ENCODE results near the gene CSRP1. TPM values are rescaled to one million over a fixed set of nuclear protein-coding genes. Genes with fewer than 3 reads are reported as not detected.

Gene CSRP1
- total RNA-seq, 2 experiments from 2014 or later: 55.3 to 56.2 TPM

DNA sequence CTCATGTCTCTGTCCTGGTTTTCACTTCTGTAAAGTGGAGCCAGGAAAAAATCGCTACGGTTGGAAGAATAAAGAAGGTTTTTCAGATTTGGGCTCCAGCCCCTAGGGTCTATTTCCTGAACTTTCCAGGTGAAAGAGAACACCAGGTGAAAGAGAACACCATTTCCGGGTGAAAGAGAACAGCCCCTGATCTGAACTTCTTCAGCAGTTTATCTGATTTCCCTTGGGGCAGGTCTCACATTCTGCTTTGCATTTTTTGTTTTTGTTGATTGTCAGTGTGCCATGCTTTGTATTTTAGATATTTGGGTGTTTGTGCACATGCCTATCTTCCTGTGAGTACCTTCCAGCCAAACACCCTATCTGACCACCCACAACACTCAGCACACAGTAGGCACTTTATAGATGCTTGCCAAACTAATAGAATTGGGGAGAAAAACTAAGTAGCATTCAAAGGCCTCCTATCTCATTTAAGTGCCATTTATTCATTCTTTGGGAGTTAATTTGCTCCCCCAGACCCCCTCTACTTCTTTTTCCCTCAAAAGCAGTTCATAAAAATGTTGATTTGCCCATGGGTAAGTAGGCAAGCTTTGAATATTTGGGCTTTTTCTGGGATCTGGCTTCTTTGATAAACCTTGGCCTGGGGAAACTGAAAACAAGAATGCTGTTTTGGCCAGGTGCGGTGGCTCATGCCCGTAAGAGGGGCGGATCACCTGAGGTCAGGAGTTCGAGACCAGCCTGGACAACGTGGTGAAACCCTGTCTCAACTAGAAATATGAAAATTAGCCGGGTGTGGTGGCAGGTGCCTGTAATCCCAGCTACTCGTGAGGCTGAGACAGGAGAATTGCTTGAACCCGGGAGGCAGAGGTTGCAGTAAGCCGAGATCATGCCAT lies 34.2 kb upstream of the CSRP1 start:
- TF ChIP-seq CTCF (IDR thresholded peaks at IDR 0.05): no peak
- DNase-seq: no peak
- ChIA-PET CTCF (interaction anchor here (1.6 kb wide), 1 partner anchor 28 kb away, joined by 6 read pairs; no protein-coding TSS in a partner anchor), POLR2A (no interaction called here)
- H3K27me3 Mint-ChIP-seq: peaks cover 54% of the 10 kb centered on the region
- no peaks in the 10 kb centered on the region for H3K9me3 Mint-ChIP-seq
- peaks cover 7% of the 10 kb centered on the region for H3K4me1 Mint-ChIP-seq (ENCODE audit: low read depth)
- no peaks in the 10 kb centered on the region for H3K36me3 Mint-ChIP-seq (ENCODE audit: low read depth)
- intact Hi-C loops (cut with micrococcal nuclease): no loop called here
- no peak overlapping the region for H3K4me3 Mint-ChIP-seq
- ATAC-seq: no peak
- H3K27ac Mint-ChIP-seq: no peak overlapping the region

DNA sequence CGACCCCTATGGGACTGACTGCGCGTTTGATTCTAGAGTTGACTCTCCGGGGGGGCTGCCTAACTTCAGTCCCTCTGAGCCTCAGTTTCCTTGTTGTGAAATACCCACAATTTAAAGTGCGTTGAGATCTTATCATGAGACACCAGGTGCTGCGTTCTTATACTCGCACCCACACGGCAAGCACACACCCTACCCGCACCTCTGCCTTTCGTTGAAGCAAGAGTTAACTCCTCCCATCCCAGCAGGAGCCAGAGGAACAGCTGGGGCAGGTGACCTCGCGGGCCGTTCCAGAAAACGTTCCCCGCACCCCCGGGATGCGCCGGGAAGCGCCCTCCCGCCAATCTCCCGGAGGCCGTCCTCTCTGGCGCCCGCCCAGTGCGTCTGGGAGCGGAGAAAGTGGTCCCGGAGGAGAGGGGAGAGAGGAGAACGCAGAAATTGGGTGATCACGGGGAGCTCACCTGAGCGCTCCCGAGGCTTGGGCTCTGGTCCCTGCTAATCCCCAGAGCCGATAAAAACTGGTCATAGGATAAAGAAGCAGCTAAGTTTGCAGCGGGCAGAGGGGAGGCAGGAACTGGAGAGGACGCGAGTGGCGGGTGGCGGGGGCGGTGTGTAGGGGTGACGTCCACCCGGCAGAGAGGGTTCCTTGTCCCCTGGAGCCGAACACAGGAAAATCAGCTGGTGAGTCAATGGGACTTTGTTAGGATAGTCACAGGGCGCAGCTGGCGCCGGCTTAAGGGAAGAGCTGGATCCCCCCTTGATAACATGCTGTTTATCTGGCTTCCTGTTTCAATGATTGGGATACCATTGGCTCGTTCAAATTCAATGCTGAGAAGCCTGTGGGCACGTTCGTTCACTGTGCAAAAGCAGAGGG lies 32.9 kb upstream of the CSRP1 start:
- POLR2A ChIA-PET: interaction anchor here (0.7 kb wide), 2 partner anchors 9 to 306 kb away, joined by 3 read pairs; no protein-coding TSS in a partner anchor

DNA sequence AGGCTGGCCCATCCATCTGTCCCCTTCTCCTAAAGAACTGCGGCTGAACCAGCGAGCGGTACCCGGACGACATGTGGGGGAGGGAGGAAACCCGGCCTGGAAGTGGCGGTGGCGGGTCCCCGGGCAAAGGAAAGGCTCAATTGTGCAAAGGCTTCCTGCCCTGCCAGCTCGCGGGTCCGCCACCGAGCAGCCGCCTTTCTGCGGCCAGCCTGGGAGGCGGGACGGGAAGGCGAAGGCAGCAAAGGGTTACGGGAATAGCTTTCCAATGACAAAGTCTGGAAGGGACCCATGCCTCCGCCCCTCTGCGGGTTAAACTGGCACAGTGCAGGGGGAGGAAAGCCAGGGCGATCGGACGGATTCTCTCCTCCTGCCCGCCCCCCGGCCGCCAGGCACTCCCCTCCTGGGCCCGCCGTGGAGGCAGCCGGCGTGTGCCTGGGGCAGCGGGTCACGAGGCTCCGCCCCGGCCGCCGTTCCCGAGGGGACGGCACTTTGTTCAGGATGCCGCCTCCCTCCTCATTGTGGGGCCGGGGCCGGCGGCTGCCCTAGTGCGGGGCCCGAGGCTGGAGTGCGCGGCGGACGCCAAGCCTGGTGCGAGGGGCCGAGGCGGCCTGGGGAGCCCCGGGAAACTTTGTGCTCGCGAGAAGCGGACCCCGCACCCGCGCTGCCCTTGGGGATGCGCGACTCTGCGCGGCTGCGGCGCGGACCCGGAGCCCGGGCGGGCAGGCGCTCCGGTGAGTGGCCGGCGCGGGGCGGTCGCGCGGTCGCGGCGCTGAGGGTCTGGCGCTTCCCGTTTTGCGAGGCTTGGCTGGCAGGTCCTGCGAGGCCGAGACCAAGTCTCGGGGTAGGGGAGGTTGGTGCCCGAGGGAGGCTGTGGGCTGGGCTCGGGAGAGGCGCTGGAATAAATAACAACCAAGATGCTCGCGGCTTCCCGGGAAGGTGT lies 32.0 kb upstream of the CSRP1 start, which contains the start of gene NAV1:
NAV1 (plus strand) TSS at position 516 of the 940 bp plus-strand sequence. CDS start 83,758 bp downstream, outside the sequence.
- intact Hi-C loops (cut with micrococcal nuclease): no loop called here
- POLR2A ChIA-PET: interaction anchor here (0.6 kb wide), 1 partner anchor 13 kb away, joined by 3 read pairs; no protein-coding TSS in a partner anchor
- H3K4me3 Mint-ChIP-seq: peak within 1 kb of the TSS; percentile 44
- no peaks in the 10 kb centered on the region for H3K36me3 Mint-ChIP-seq (ENCODE audit: low read depth)
- TF ChIP-seq CTCF (IDR thresholded peaks at IDR 0.05): no peak
- CTCF ChIA-PET: interaction anchor here (1.0 to 2.3 kb wide), 4 partner anchors 20 to 171 kb away, joined by 3 to 5 read pairs (median 4); no protein-coding TSS in a partner anchor
- DNase-seq (no peak), ATAC-seq (peak; percentile 40)
- H3K9me3 Mint-ChIP-seq: no peaks in the 10 kb centered on the region
- peaks cover 10% of the 10 kb centered on the region for H3K4me1 Mint-ChIP-seq (ENCODE audit: low read depth)
- H3K27ac Mint-ChIP-seq: no peak within 1 kb of the TSS
- peaks cover 57% of the 10 kb centered on the region for H3K27me3 Mint-ChIP-seq

More for the DNA sequence above, 32.9 kb upstream of the CSRP1 start:
- peak overlapping the region; percentile 44 for H3K4me3 Mint-ChIP-seq
- DNase-seq: peak; percentile 15
- peaks cover 57% of the 10 kb centered on the region for H3K27me3 Mint-ChIP-seq
- peak; percentile 34 for ATAC-seq
- H3K9me3 Mint-ChIP-seq: no peaks in the 10 kb centered on the region
- no peaks in the 10 kb centered on the region for H3K36me3 Mint-ChIP-seq (ENCODE audit: low read depth)
- TF ChIP-seq CTCF (IDR thresholded peaks at IDR 0.05): no peak
- H3K27ac Mint-ChIP-seq: no peak overlapping the region
- CTCF ChIA-PET: interaction anchor here (0.8 to 1.6 kb wide), 4 partner anchors 9 to 169 kb away, joined by 3 to 6 read pairs (median 4); no protein-coding TSS in a partner anchor
- H3K4me1 Mint-ChIP-seq (ENCODE audit: low read depth): peaks cover 10% of the 10 kb centered on the region
- intact Hi-C loops (cut with micrococcal nuclease): no loop called here

DNA sequence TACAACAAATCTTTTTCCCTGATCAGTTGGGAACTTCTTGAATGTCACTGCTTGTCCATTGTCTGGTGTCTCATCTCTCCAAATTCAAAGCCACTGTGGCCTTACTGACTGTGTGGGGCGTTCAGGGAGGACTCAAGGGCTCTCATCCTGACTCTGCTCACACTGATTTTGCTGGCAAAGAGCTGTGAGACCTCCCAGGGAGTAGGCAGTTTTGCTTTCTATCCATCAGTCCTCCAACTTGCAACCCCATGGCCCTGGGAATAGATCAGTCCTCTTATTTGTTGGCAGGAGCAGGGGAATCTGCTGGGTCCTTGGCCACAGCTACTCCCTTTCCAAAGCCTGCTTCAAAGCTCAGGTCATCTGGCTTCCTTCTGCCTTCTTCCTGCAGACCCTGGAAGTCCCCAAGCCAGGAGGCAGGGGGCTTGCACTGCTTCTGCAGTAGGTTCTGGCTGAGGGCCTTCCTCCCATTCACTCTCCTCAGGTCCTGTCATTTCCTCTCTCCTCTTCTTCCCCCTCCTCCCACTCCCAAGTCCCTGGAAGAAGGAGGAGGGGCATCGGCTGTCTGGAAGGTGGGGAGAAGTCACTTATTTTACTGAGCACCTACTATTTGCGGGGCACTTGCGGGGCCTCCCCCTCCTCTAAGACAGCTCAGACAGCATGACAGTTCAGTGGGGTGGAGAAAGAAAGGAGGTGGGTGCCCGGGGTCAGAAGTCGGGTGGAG lies 31.1 kb upstream of the CSRP1 start:
- ChIA-PET CTCF (interaction anchor here (1.0 to 2.3 kb wide), 5 partner anchors 21 to 172 kb away, joined by 3 to 5 read pairs (median 4); no protein-coding TSS in a partner anchor), POLR2A (interaction anchor here (0.6 kb wide), 1 partner anchor 14 kb away, joined by 3 read pairs; no protein-coding TSS in a partner anchor)
- no peak for ATAC-seq
- H3K4me3 Mint-ChIP-seq: peak overlapping the region; percentile 19
- intact Hi-C loops (cut with micrococcal nuclease): no loop called here
- H3K4me1 Mint-ChIP-seq (ENCODE audit: low read depth): peaks cover 10% of the 10 kb centered on the region
- DNase-seq: no peak
- no peaks in the 10 kb centered on the region for H3K9me3 Mint-ChIP-seq
- no peak overlapping the region for H3K27ac Mint-ChIP-seq
- peaks cover 57% of the 10 kb centered on the region for H3K27me3 Mint-ChIP-seq
- H3K36me3 Mint-ChIP-seq (ENCODE audit: low read depth): no peaks in the 10 kb centered on the region
- no peak for TF ChIP-seq CTCF (IDR thresholded peaks at IDR 0.05)
